K562 (cell line): Measurements from ENCODE around the gene ANO2. TPM values are rescaled to one million over a fixed set of nuclear protein-coding genes. Genes with fewer than 3 reads are reported as not detected.

ENCODE experiments used
- ATAC-seq: fragments of 200-7000 bp; cut with Tn5 transposase; 3 replicates; pipeline ENCODE4 v1.9.1; 2020; ENCODE audit warnings: moderate library complexity
- BruUV-seq: library from RNA; stranded (reverse); fragments of 400-500 nt; replicated peaks from 2 replicates; lab custom pipeline; 2021; lab: Mats Ljungman, UMichigan
- CTCF ChIA-PET: fragments of 300-600 bp; formaldehyde crosslinking; extraction: SDS; loops from one replicate; lab custom pipeline; 2021; ENCODE audit warnings: low intra/inter-chr PET ratio; lab: Yijun Ruan, JAX
- POLR2A ChIA-PET: fragments of 300-600, 350-650 bp; sonication (Branson Sonifier 250); formaldehyde crosslinking; extraction: SDS; loops from one replicate; lab custom pipeline; 2021; ENCODE audit warnings: antibody characterized with exemption, inconsistent platforms; lab: Yijun Ruan, JAX
- DNase-seq, 4 experiments: peaks; one replicate each; pipeline versions ENCODE4 v3.0.0 to v3.0.0-alpha.2; 2011 to 2018; ENCODE audit warnings: low spot score in 3 of 4, mixed read lengths in 3 of 4; ENCODE audit errors: extremely low read depth in 1 of 4
- FAIRE-seq: peaks from 2 replicates; lab custom pipeline; 2011; peaks lifted over from hg19 to GRCh38; lab: Jason Lieb, UNC
- H2AFZ ChIP-seq: 2 replicates; pipeline ENCODE4 v1.6.0; 2011; ENCODE audit warnings: low read depth, low read length, control low read depth, inconsistent platforms
- H3K27ac ChIP-seq: fragments of 200-600 bp; 3 replicates; pipeline ENCODE4 v1.8.0; 2011; ENCODE audit warnings: low read depth, mild to moderate bottlenecking, control low read depth, inconsistent platforms, low read length, moderate library complexity, mixed read lengths; ENCODE audit errors: extremely low read depth
- H3K27me3 ChIP-seq, 2 experiments: fragments of 300-600 bp in 1 of 2; 2 replicates in 1 of 2; 3 replicates in 1 of 2; pipeline versions ENCODE4 v1.6.0 to v1.8.0; 2011; ENCODE audit warnings: inconsistent platforms in 2 of 2, low read length in 2 of 2, mild to moderate bottlenecking in 1 of 2, mixed read lengths in 1 of 2, moderate library complexity in 1 of 2; ENCODE audit not compliant: control insufficient read depth in 2 of 2, insufficient read depth in 2 of 2
- H3K36me3 ChIP-seq: fragments of 300-600 bp; 3 replicates; pipeline ENCODE4 v1.8.0; 2011; ENCODE audit warnings: mild to moderate bottlenecking, low read length, inconsistent platforms; ENCODE audit not compliant: control insufficient read depth, insufficient read depth
- H3K4me1 ChIP-seq, 2 experiments: fragments of 200-600 bp in 1 of 2; replicated peaks in 1 of 2; 2 replicates in 1 of 2; 3 replicates in 1 of 2; pipeline versions ENCODE4 v1.5.1 to v1.8.0; 2011; ENCODE audit warnings: inconsistent platforms in 2 of 2, low read length in 2 of 2, mild to moderate bottlenecking in 1 of 2, mixed read lengths in 1 of 2, moderate library complexity in 1 of 2; ENCODE audit not compliant: control insufficient read depth in 2 of 2, insufficient read depth in 2 of 2
- H3K4me2 ChIP-seq: 2 replicates; pipeline ENCODE4 v1.6.1; 2011; ENCODE audit warnings: low read length, control low read depth, inconsistent platforms, mixed read lengths; ENCODE audit not compliant: insufficient read depth
- H3K4me3 ChIP-seq: fragments of 200-600 bp; sonication (generic), shearing (Covaris generic); 2 replicates; pipeline ENCODE4 v1.5.1; 2016; ENCODE audit warnings: control low read depth, inconsistent platforms
- H3K79me2 ChIP-seq: fragments of 200-600 bp; 3 replicates; pipeline ENCODE4 v1.8.0; 2011; ENCODE audit warnings: low read length, inconsistent platforms; ENCODE audit not compliant: control insufficient read depth, insufficient read depth
- H3K9ac ChIP-seq, 2 experiments: 2 replicates each; pipeline versions ENCODE4 v1.6.0 to v1.6.1; 2011; ENCODE audit warnings: low read depth in 2 of 2, low read length in 2 of 2, control low read depth in 1 of 2, inconsistent platforms in 1 of 2, mild to moderate bottlenecking in 1 of 2, mixed read lengths in 1 of 2; ENCODE audit not compliant: insufficient read depth in 1 of 2
- H3K9me1 ChIP-seq: one replicate; pipeline ENCODE4 v1.6.0; 2011; ENCODE audit warnings: inconsistent platforms, mild to moderate bottlenecking, low read length, moderate library complexity; ENCODE audit not compliant: control insufficient read depth, insufficient read depth
- H3K9me3 ChIP-seq: replicated peaks from 2 replicates; pipeline ENCODE4 v1.5.1; 2011; ENCODE audit warnings: low read depth, low read length, inconsistent platforms; ENCODE audit not compliant: control insufficient read depth, insufficient read depth
- H4K20me1 ChIP-seq: replicated peaks from 2 replicates; pipeline ENCODE4 v1.6.1; 2011; ENCODE audit warnings: low read length, inconsistent platforms, mixed read lengths; ENCODE audit not compliant: control insufficient read depth, insufficient read depth
- ATF2 ChIP-seq: sonication (generic); formaldehyde crosslinking; IDR thresholded peaks from 2 replicates; pipeline ENCODE4 v1.8.1; 2022; ENCODE audit warnings: missing genetic modification reagents
- BCOR ChIP-seq: fragments of 450-650 bp; IDR thresholded peaks from 2 replicates; pipeline ENCODE4 v1.6.1; 2016
- E2F1 ChIP-seq: sonication (generic); formaldehyde crosslinking; IDR thresholded peaks from 2 replicates; pipeline ENCODE4 v1.8.1; 2023; ENCODE audit warnings: mild to moderate bottlenecking, missing genetic modification reagents, moderate library complexity
- GTF3C2 ChIP-seq: IDR thresholded peaks from 3 replicates; pipeline ENCODE4 v1.6.1; 2011; ENCODE audit warnings: borderline replicate concordance, mild to moderate bottlenecking, moderate library complexity; ENCODE audit not compliant: insufficient read length; ENCODE audit errors: extremely low read depth
- HDGF ChIP-seq: fragments of 450-650 bp; IDR thresholded peaks from 2 replicates; pipeline ENCODE4 v1.6.1; 2016
- SOX6 ChIP-seq: fragments of 450-650 bp; IDR thresholded peaks from 2 replicates; pipeline ENCODE4 v1.6.1; 2014; ENCODE audit warnings: mild to moderate bottlenecking
- TFAP4 ChIP-seq: sonication (generic); formaldehyde crosslinking; IDR thresholded peaks from 2 replicates; pipeline ENCODE4 v1.8.0; 2022; ENCODE audit warnings: missing genetic modification reagents, mild to moderate bottlenecking, moderate library complexity, borderline replicate concordance
- ZNF174 ChIP-seq: fragments of 250-450 bp; sonication (Bioruptor Pico); IDR thresholded peaks from 2 replicates; pipeline ENCODE4 v1.4.0; 2020; ENCODE audit warnings: mild to moderate bottlenecking
- ZNF551 ChIP-seq: fragments of 250-450 bp; sonication (Bioruptor Pico); IDR thresholded peaks from 2 replicates; pipeline ENCODE4 v1.5.0; 2021; ENCODE audit warnings: mild to moderate bottlenecking, moderate library complexity
- ZNF639 ChIP-seq, 2 experiments: fragments of 200-800 bp in 1 of 2; sonication (Bioruptor generic) in 1 of 2; sonication (generic) in 1 of 2; formaldehyde crosslinking in 1 of 2; IDR thresholded peaks in 1 of 2; conservative IDR thresholded peaks in 1 of 2; 2 replicates each; pipeline versions ENCODE4 v1.5.0 to v1.6.1; 2016 to 2020; ENCODE audit warnings: missing compliant biosample characterization in 1 of 2, missing genetic modification characterization in 1 of 2, missing genetic modification reagents in 1 of 2
- WGBS: fragments of 100-300 bp; shearing (Covaris generic); methylation state at CpG from one replicate; pipeline ENCODE4 v1.1.6; 2016; ENCODE audit warnings: low coverage, mixed read lengths; ENCODE audit not compliant: insufficient coverage; ENCODE audit errors: missing lambda C conversion rate; 5-methylcytosine and 5-hydroxymethylcytosine counted together
- in situ Hi-C: fragments of 300-500 bp; cut with MboI; formaldehyde crosslinking; loops from 4 replicates; pipeline ENCODE4 v1.15.0; 2018; ENCODE audit warnings: inconsistent platforms, mixed read lengths
- intact Hi-C: fragments of 100-400 bp; cut with micrococcal nuclease; formaldehyde crosslinking; loops from 2 replicates; pipeline ENCODE4 v1.14.2; 2022
- polyA plus RNA-seq, 8 experiments: library from polyadenylated mRNA; depleted of rRNA in 4 of 8; stranded (reverse) in 5 of 8; unstranded in 3 of 8; fragments of >200 nt; fragmentation: Nextera tagmentation in 2 of 8; fragmentation: Illumina TruSeq in 1 of 8; extraction: Ambion mirVana in 2 of 8; extraction: Trizol in 1 of 8; gene quantifications; 2 replicates each; pipeline versions ENCODE4 v1.2.1 to v1.2.3, GENCODE V29; 2011 to 2014; ENCODE audit warnings: inconsistent platforms in 1 of 8, missing spikeins in 1 of 8
- total RNA-seq, 7 experiments: library from RNA; depleted of rRNA in 6 of 7; stranded (reverse); fragments of >200 nt in 6 of 7; fragmentation: Illumina TruSeq in 2 of 7; extraction: Trizol in 2 of 7; gene quantifications; 2 replicates each; pipeline versions ENCODE4 v1.2.1 to v1.2.3, GENCODE V29; 2011 to 2021; ENCODE audit warnings: low replicate concordance in 1 of 7
- TF ChIP-seq, protein P1 (sequence below): sonication (generic); formaldehyde crosslinking; IDR thresholded peaks from 2 replicates; pipeline ENCODE4 v1.8.0; 2022; ENCODE audit warnings: missing genetic modification reagents, mild to moderate bottlenecking, borderline replicate concordance
- TF ChIP-seq, protein P2 (sequence below), 2 experiments: fragments of 450-650 bp; IDR thresholded peaks; 2 replicates each; pipeline ENCODE4 v1.6.1; 2016

ANO2 gene
- total and polyA plus RNA-seq, 9 of the 15 experiments (the other 6 are each of a cell fraction or from before 2014, with no cell fraction given), result 0.64 TPM; not detected in 8

GRCh38 chr12:5773550-5773949, 171.5 kb downstream of the ANO2 start:
- Histone ChIP-seq H3K4me2 (no peak overlapping the region), H3K9me3 (no peaks in the 10 kb centered on the region)
- BruUV-seq, result no TSS peak
- no peak for TF ChIP-seq ZNF551 (CRISPR knock-in tag)
- TF ChIP-seq BCOR, result no peak
- TF ChIP-seq HDGF, result no peak
- no peak for TF ChIP-seq E2F1 (CRISPR knock-in tag)
- TF ChIP-seq, protein P1, sequence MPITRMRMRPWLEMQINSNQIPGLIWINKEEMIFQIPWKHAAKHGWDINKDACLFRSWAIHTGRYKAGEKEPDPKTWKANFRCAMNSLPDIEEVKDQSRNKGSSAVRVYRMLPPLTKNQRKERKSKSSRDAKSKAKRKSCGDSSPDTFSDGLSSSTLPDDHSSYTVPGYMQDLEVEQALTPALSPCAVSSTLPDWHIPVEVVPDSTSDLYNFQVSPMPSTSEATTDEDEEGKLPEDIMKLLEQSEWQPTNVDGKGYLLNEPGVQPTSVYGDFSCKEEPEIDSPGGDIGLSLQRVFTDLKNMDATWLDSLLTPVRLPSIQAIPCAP, result no peak
- TF ChIP-seq ZNF174 (CRISPR knock-in tag), result no peak
- TF ChIP-seq TFAP4, result no peak
- TF ChIP-seq ZNF639 (CRISPR knock-in tag; conservative IDR thresholded peaks at IDR 0.05 in 1 of 2, IDR thresholded peaks at IDR 0.05 in 1 of 2), result no peak
- no peak for TF ChIP-seq ATF2 (CRISPR knock-in tag)
- TF ChIP-seq GTF3C2, result no peak
- TF ChIP-seq, protein P2, sequence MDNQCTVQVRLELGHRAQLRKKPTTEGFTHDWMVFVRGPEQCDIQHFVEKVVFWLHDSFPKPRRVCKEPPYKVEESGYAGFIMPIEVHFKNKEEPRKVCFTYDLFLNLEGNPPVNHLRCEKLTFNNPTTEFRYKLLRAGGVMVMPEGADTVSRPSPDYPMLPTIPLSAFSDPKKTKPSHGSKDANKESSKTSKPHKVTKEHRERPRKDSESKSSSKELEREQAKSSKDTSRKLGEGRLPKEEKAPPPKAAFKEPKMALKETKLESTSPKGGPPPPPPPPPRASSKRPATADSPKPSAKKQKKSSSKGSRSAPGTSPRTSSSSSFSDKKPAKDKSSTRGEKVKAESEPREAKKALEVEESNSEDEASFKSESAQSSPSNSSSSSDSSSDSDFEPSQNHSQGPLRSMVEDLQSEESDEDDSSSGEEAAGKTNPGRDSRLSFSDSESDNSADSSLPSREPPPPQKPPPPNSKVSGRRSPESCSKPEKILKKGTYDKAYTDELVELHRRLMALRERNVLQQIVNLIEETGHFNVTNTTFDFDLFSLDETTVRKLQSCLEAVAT (IDR thresholded peaks at IDR 0.05), result no peak
- no peak for TF ChIP-seq SOX6
- TF ChIP-seq, all 486 proteins: peak for 0
- H4K20me1 ChIP-seq, result no peaks in the 10 kb centered on the region
- no peak overlapping the region for H3K9ac ChIP-seq
- FAIRE-seq, result no peak
- in situ Hi-C loops (no loop called here), intact Hi-C loops (no loop called here)
- H3K9me1 ChIP-seq, result no peaks in the 10 kb centered on the region
- DNase-seq, result no peak
- no peak for ATAC-seq
- no peaks in the 10 kb centered on the region for H3K79me2 ChIP-seq
- no peaks in the 10 kb centered on the region for H3K36me3 ChIP-seq
- CTCF ChIA-PET, result no interaction called here
- H3K4me1 ChIP-seq, result no peaks in the 10 kb centered on the region
- H3K4me3 ChIP-seq, result no peak overlapping the region
- H3K27ac ChIP-seq, result no peak overlapping the region
- POLR2A ChIA-PET, result no interaction called here
- no peaks in the 10 kb centered on the region; a peak in 1 of 5 replicates for H3K27me3 ChIP-seq
- 0% methylated on average over 3 of the region's 3 CpGs for WGBS
- no peak overlapping the region for H2AFZ ChIP-seq
